HepG2 (cell line): ENCODE data around the gene SMPX.

ENCODE experiments used
- CTCF ChIP-seq: sonication (generic); formaldehyde crosslinking; IDR thresholded peaks from 2 replicates; pipeline ENCODE4 v1.5.0; 2020; ENCODE audit warnings: mild to moderate bottlenecking, missing genetic modification reagents, moderate library complexity
- EZH2 ChIP-seq: conservative IDR thresholded peaks from 2 replicates; pipeline ENCODE4 v1.6.1; 2012; ENCODE audit warnings: mild to moderate bottlenecking, low read depth, low read length, moderate library complexity
- NFYB ChIP-seq: sonication (generic); formaldehyde crosslinking; IDR thresholded peaks from 2 replicates; pipeline ENCODE4 v1.4.0; 2020; ENCODE audit warnings: missing genetic modification reagents
- RBM22 ChIP-seq: fragments of 200-400 bp; formaldehyde crosslinking; optimal IDR thresholded peaks from 2 replicates; pipeline ENCODE3; 2017; ENCODE audit warnings: mild to moderate bottlenecking, low read length, moderate library complexity
- YY1 ChIP-seq: IDR thresholded peaks from 2 replicates; pipeline ENCODE4 v1.6.1; 2011; ENCODE audit warnings: low read length, low read depth, moderate library complexity, mild to moderate bottlenecking; ENCODE audit not compliant: insufficient read depth, insufficient replicate concordance
- ZFP41 ChIP-seq: sonication (generic); formaldehyde crosslinking; IDR thresholded peaks from 2 replicates; pipeline ENCODE4 v1.4.0; 2020; ENCODE audit warnings: mild to moderate bottlenecking, missing genetic modification reagents, borderline replicate concordance
- ZNF296 ChIP-seq: sonication (generic); formaldehyde crosslinking; conservative IDR thresholded peaks from 2 replicates; pipeline ENCODE4 v1.5.0; 2020; ENCODE audit warnings: mild to moderate bottlenecking, missing genetic modification reagents
- ZNF577 ChIP-seq: sonication (generic); formaldehyde crosslinking; IDR thresholded peaks from 2 replicates; pipeline ENCODE4 v1.4.0; 2020; ENCODE audit warnings: mild to moderate bottlenecking, low read depth, missing genetic modification reagents, borderline replicate concordance
- TF ChIP-seq, protein P1 (sequence below): sonication (generic); formaldehyde crosslinking; IDR thresholded peaks from 2 replicates; pipeline ENCODE4 v1.4.0; 2020; ENCODE audit warnings: missing genetic modification reagents

DNA sequence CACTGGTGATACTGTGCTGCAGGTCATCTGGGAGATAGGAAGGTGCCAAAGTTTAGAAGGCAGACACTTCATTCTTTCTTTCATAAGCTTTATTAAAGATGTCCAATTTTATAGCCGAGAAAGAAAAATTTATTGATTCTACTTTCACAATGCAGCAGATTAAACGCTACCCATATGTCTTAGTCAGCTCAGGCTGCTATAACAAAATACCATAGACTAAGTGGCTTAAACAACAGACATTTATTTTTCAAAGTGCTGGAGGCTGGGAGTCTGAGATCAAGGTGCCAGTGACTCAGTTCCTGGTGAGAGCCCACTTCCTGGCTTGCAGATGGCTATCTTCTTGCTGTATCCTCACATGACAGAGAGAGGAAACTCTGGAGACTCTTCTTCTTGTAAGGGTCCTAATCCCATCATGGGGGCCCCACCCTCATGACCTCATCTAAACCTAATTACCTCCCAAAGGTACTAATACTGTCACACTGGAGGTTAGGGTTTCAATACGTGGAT lies 66.4 kb downstream of the SMPX start:
- TF ChIP-seq CTCF (CRISPR knock-in tag), result no peak
- no peak for TF ChIP-seq RBM22
- TF ChIP-seq EZH2, result no peak
- TF ChIP-seq, protein P1, sequence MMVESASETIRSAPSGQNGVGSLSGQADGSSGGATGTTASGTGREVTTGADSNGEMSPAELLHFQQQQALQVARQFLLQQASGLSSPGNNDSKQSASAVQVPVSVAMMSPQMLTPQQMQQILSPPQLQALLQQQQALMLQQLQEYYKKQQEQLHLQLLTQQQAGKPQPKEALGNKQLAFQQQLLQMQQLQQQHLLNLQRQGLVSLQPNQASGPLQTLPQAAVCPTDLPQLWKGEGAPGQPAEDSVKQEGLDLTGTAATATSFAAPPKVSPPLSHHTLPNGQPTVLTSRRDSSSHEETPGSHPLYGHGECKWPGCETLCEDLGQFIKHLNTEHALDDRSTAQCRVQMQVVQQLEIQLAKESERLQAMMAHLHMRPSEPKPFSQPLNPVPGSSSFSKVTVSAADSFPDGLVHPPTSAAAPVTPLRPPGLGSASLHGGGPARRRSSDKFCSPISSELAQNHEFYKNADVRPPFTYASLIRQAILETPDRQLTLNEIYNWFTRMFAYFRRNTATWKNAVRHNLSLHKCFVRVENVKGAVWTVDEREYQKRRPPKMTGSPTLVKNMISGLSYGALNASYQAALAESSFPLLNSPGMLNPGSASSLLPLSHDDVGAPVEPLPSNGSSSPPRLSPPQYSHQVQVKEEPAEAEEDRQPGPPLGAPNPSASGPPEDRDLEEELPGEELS (CRISPR knock-in tag), result no peak
- no peak for TF ChIP-seq YY1
- TF ChIP-seq ZFP41, result no peak
- no peak for TF ChIP-seq ZNF296
- TF ChIP-seq NFYB (CRISPR knock-in tag), result no peak
- TF ChIP-seq ZNF577, result no peak
